NCI-H226 (cell line): ENCODE measurements around the gene ADAMTSL3.
A peak's percentile ranks its signal among the peaks of the same experiment; 100 is the strongest.

Experiments
- DNase-seq: peaks from one replicate; pipeline ENCODE4 v3.0.0-alpha.2; 2015

ADAMTSL3 gene

GRCh38 chr15:83887961-83888360 lies 234.0 kb downstream of the ADAMTSL3 start:
- no peak for DNase-seq

- DNase-seq, result no peak
Observed at GRCh38 chr15:83889995-83890394, 236.1 kb downstream of the ADAMTSL3 start.

GRCh38 chr15:83890587-83890986 lies 236.7 kb downstream of the ADAMTSL3 start:
- DNase-seq, result no peak

- no peak for DNase-seq
Observed at GRCh38 chr15:83892498-83892897, 238.6 kb downstream of the ADAMTSL3 start.

- no peak for DNase-seq
Observed at GRCh38 chr15:83893308-83893707, 239.4 kb downstream of the ADAMTSL3 start.

- DNase-seq, result no peak
Observed at GRCh38 chr15:83897037-83897436, 243.1 kb downstream of the ADAMTSL3 start.

- DNase-seq, result no peak
Observed at GRCh38 chr15:83898361-83898760, 244.4 kb downstream of the ADAMTSL3 start.

- no peak for DNase-seq
Observed at GRCh38 chr15:83899670-83900069, 245.7 kb downstream of the ADAMTSL3 start.

- DNase-seq, result no peak
Observed at GRCh38 chr15:83904107-83905040, 250.5 kb downstream of the ADAMTSL3 start.

GRCh38 chr15:83905556-83906273 lies 251.8 kb downstream of the ADAMTSL3 start:
- DNase-seq, result no peak

- DNase-seq, result no peak
Observed at GRCh38 chr15:83911345-83911744, 257.4 kb downstream of the ADAMTSL3 start.

- no peak for DNase-seq
Observed at GRCh38 chr15:83912343-83912742, 258.4 kb downstream of the ADAMTSL3 start.

- DNase-seq, result no peak
Observed at GRCh38 chr15:83913034-83913632, 259.2 kb downstream of the ADAMTSL3 start.

- DNase-seq, result no peak
Observed at GRCh38 chr15:83914906-83915305, 261.0 kb downstream of the ADAMTSL3 start.

GRCh38 chr15:83917432-83917831 lies 263.5 kb downstream of the ADAMTSL3 start:
- no peak for DNase-seq

GRCh38 chr15:83918011-83918410 lies 264.1 kb downstream of the ADAMTSL3 start:
- no peak for DNase-seq

GRCh38 chr15:83919319-83919830 lies 265.5 kb downstream of the ADAMTSL3 start:
- DNase-seq, result no peak

- no peak for DNase-seq
Observed at GRCh38 chr15:83919978-83920510, 266.1 kb downstream of the ADAMTSL3 start.

- DNase-seq, result no peak
Observed at GRCh38 chr15:83922649-83923294, 268.8 kb downstream of the ADAMTSL3 start.

- peak; percentile 59 for DNase-seq
Observed at GRCh38 chr15:83926116-83926515, 272.2 kb downstream of the ADAMTSL3 start.

- DNase-seq, result no peak
Observed at GRCh38 chr15:83927704-83928391, 273.9 kb downstream of the ADAMTSL3 start.

- no peak for DNase-seq
Observed at GRCh38 chr15:83928392-83928734, 274.4 kb downstream of the ADAMTSL3 start.
